Choroid plexus epithelial cell (primary cell): ENCODE data around the gene STARD4.

Experiments used
- DNase-seq: peaks from one replicate; pipeline ENCODE4 v3.0.0-alpha.2; 2010; ENCODE audit warnings: low read depth
- H3K4me3 ChIP-seq: 2 replicates; pipeline ENCODE4 v1.5.1; 2011; ENCODE audit warnings: low read depth, mild to moderate bottlenecking, control low read depth, low read length, moderate library complexity
- TF ChIP-seq, protein P1 (sequence below): conservative IDR thresholded peaks from 2 replicates; pipeline ENCODE4 v1.5.1; 2011; ENCODE audit warnings: low read depth, mild to moderate bottlenecking, control low read depth, inconsistent platforms, low read length, moderate library complexity

Gene STARD4, protein sequence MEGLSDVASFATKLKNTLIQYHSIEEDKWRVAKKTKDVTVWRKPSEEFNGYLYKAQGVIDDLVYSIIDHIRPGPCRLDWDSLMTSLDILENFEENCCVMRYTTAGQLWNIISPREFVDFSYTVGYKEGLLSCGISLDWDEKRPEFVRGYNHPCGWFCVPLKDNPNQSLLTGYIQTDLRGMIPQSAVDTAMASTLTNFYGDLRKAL

DNA sequence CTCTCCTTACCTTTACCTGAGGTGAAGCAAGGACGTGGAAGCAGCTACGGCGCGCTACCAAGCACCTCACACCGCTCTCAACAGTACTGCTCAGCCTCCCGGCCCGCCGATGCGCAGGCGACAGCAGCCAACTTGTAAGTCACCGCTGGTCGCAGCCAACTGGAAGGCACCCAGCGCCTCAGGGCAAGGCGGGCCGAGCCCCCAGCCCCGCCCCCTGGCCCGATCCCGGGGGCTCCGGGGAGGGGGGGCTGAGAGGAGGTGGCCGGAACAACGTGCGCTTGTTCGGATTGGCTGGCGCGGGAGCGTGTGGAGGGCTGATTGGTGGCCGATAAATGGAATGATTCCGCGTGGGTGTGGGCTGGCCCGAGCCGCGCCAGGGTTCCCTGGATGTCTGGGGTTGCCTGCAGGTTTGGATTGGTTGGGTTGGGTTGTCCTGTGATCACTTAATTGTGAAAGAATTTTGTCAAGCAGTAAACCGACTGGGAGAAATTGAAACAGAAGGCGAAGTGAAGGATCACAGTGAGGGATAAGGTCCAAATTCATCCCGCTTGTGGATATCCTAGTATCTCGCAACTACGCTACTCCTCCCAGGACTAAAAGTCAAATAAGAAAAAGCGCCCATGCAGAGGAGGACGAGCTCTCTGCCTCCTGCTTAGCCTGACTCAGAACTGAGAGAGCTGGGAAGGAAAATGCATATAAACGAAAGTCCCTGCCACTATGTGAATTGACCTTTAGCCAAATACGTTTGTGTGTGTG is at the start of gene STARD4:
STARD4 (minus strand) TSS at position 161 of the 756 bp plus-strand sequence. CDS start 5,102 bp downstream, outside the sequence.
- DNase-seq, result peak; percentile 98
- TF ChIP-seq, protein P1, sequence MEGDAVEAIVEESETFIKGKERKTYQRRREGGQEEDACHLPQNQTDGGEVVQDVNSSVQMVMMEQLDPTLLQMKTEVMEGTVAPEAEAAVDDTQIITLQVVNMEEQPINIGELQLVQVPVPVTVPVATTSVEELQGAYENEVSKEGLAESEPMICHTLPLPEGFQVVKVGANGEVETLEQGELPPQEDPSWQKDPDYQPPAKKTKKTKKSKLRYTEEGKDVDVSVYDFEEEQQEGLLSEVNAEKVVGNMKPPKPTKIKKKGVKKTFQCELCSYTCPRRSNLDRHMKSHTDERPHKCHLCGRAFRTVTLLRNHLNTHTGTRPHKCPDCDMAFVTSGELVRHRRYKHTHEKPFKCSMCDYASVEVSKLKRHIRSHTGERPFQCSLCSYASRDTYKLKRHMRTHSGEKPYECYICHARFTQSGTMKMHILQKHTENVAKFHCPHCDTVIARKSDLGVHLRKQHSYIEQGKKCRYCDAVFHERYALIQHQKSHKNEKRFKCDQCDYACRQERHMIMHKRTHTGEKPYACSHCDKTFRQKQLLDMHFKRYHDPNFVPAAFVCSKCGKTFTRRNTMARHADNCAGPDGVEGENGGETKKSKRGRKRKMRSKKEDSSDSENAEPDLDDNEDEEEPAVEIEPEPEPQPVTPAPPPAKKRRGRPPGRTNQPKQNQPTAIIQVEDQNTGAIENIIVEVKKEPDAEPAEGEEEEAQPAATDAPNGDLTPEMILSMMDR, result no peak
- peak within 1 kb of the TSS; percentile 92 for H3K4me3 ChIP-seq

DNA sequence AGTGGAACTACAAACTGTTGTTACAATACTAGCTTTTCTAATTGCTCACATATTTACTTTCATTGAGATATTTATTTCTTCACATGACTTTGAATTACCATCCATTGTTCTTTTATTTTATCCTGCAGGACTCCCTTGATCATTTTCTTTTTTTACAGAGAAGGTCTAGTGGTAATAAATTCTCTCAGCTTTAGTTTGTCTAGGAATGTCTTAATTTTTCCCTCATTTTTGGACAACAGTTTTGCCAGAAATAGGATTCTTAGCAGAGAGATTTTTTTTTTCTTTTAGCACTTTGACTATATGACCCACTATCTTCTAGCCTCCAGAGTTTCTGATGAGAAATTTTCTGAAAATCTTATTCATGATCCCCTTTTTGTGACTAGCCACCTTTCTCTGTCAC is 47.3 kb upstream of the STARD4 start:
- no peak overlapping the region for H3K4me3 ChIP-seq
- TF ChIP-seq, protein P1, result no peak
- DNase-seq, result no peak

DNA sequence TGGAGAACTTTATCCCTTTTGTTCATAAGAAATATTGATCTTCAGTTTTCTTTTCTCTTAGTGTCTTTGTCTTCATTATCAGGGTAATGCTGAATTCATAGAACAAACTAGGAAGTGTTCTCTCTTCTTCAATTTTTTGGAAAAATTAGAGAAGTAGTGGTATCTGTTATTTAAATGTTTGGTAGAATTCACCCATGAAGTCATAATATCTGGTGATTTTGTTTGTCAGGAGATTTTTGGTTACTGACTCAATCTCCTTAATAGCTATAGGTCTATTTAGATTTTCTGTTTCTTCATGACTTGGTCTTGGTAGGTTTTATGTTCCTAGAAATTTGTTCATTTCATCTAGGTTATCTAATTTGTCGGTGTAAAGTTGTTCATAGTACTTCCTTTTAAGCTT is 45.4 kb upstream of the STARD4 start:
- no peak overlapping the region for H3K4me3 ChIP-seq
- DNase-seq, result no peak
- TF ChIP-seq, protein P1, result no peak

DNA sequence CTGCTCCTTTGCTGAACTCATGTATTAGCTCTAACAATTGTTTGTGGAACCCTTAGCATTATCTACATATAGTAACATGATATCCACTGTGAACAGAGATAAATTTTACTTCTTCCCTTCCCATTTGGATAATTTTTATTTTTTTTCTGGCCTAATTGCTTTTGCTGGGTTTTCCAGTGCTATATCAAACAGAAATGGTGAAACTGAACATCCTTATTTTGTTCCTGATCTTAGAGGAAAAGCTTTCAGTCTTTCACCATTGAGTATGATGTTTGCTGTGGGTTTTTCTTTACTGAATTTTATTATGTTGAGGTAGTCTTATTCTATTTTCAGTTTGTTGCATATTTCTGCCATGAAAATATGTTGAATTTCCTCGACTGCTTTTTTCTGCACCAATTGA is 44.8 kb upstream of the STARD4 start:
- no peak for DNase-seq
- TF ChIP-seq, protein P1, result no peak
- no peak overlapping the region for H3K4me3 ChIP-seq

DNA sequence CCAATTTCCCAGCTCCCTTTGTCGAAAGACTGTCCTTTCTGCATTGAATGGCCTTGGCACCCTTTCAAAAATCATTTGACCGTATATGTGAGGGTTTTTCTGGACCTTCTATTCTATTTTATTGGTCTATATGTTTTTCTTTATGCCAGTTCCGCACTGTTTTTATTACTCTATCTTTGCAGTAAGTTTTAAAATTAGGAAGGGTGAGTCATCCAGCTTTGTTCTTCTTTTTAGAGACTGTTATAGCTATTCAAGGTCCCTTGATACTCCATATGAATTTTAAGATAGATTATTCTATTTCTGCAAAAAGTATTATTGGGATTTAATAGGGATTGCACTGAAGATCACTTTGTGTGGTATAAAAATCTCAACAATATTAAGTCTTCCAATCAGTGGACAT is 44.2 kb upstream of the STARD4 start:
- TF ChIP-seq, protein P1, result no peak
- no peak overlapping the region for H3K4me3 ChIP-seq
- DNase-seq, result no peak

DNA sequence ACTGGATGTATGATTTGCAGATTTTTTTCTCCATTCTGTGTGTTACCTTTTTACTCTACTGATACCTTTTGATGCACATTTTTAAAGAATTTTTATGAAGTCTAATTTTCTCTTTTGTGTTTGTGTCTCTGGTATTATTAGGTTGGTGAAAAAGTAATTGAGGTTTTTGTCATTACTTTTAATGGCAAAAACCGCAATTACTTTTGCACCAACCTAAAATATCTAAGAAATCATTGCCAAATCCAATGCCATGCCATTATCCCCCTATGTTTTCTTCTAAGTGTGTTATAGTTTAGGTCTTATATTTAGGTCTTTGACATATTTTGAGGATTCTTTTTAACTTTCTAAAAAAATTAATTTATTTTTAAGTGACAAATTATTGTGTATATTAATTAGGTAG is 43.4 kb upstream of the STARD4 start:
- TF ChIP-seq, protein P1, result no peak
- no peak overlapping the region for H3K4me3 ChIP-seq

DNA sequence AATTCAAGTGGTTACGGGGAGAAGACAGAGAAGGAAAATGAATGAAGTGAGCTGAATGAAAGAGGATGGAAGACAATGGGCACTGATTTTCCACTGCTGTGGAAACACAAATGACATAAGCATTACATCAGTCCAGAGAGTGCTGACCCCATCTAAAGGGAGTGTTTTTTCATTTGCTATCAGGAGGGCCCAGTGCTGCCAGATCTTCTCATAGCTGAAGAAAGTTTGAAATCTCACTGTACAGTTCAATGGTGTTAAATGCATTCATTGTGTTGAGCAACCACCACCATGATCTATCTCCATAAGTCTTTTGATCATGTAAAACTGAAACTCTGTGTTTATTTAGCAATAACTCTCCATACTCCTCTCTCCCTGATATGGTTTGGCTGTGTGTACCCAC is 41.5 kb upstream of the STARD4 start:
- no peak for DNase-seq
- TF ChIP-seq, protein P1, result no peak
- H3K4me3 ChIP-seq, result no peak overlapping the region

More for the DNA sequence above, 43.4 kb upstream of the STARD4 start:
- no peak for DNase-seq
